Thymus (tissue), 11 donors: ENCODE data around the gene CCDC81. TPM values are rescaled to one million over a fixed set of nuclear protein-coding genes. Genes with fewer than 3 reads are reported as not detected.

Source experiments
- DNase-seq, 9 donors: peaks; one replicate each; pipeline ENCODE4 v3.0.0-alpha.2; 2013; ENCODE audit warnings: low spot score in 9 of 9, low read depth in 6 of 9, missing footprints in 1 of 9
- H3K27ac ChIP-seq, 2 donors: one replicate each; pipeline ENCODE4 v1.5.1; 2013; ENCODE audit warnings: control low read depth in 1 of 2, low read depth in 1 of 2, low read length in 1 of 2, mild to moderate bottlenecking in 1 of 2, moderate library complexity in 1 of 2
- H3K27me3 ChIP-seq, 2 donors: one replicate each; pipeline ENCODE4 v1.5.1; 2013; ENCODE audit warnings: low read length in 1 of 2; ENCODE audit not compliant: control insufficient read depth in 2 of 2, insufficient read depth in 1 of 2
- H3K36me3 ChIP-seq, 2 donors: one replicate each; pipeline ENCODE4 v1.5.1; 2013; ENCODE audit warnings: low read length in 1 of 2, mild to moderate bottlenecking in 1 of 2, moderate library complexity in 1 of 2; ENCODE audit not compliant: control insufficient read depth in 2 of 2, insufficient read depth in 2 of 2
- H3K4me1 ChIP-seq, 2 donors: one replicate each; pipeline ENCODE4 v1.5.1; 2013; ENCODE audit warnings: low read length in 2 of 2; ENCODE audit not compliant: control insufficient read depth in 2 of 2, insufficient read depth in 2 of 2
- H3K4me3 ChIP-seq, 2 donors: one replicate each; pipeline ENCODE4 v1.5.1; 2013; ENCODE audit warnings: low read length in 2 of 2, control low read depth in 1 of 2, mild to moderate bottlenecking in 1 of 2
- H3K9me3 ChIP-seq, 2 donors: one replicate each; pipeline ENCODE4 v1.5.1; 2013; ENCODE audit warnings: low read length in 1 of 2, mild to moderate bottlenecking in 1 of 2; ENCODE audit not compliant: control insufficient read depth in 2 of 2, insufficient read depth in 1 of 2
- WGBS: extraction: QIAGEN DNeasy Blood & Tissue Kit; methylation state at CpG from one replicate; pipeline ENCODE4 v1.1.7; 2013; 5-methylcytosine and 5-hydroxymethylcytosine counted together
- polyA plus RNA-seq: library from polyadenylated mRNA; stranded (reverse); fragments of 200-250 nt; gene quantifications from one replicate; pipeline ENCODE4 v1.2.3, GENCODE V29; 2013
- total RNA-seq: library from RNA; stranded (reverse); fragments of 120-200 nt; gene quantifications from one replicate; pipeline ENCODE4 v1.2.4, GENCODE V29; 2013
- donor health status: healthy.

Gene CCDC81
- total and polyA plus RNA-seq, 2 donors, result 0.52 to 0.84 TPM

GRCh38 chr11:86363424-86363823 is 11.3 kb upstream of the CCDC81 start:
- no peaks in the 10 kb centered on the region for H3K36me3 ChIP-seq
- H3K27ac ChIP-seq, result no peak overlapping the region
- DNase-seq, result no peak
- H3K4me1 ChIP-seq, result no peaks in the 10 kb centered on the region
- no peak overlapping the region for H3K4me3 ChIP-seq
- WGBS, result 98% methylated on average over 1 of the region's 1 CpG
- H3K9me3 ChIP-seq, result no peaks in the 10 kb centered on the region
- H3K27me3 ChIP-seq, result no peaks in the 10 kb centered on the region

GRCh38 chr11:86365546-86365945 is 9.1 kb upstream of the CCDC81 start:
- Histone ChIP-seq H3K4me3 (no peak overlapping the region), H3K4me1 (no peaks in the 10 kb centered on the region), H3K9me3 (no peaks in the 10 kb centered on the region), H3K27me3 (no peaks in the 10 kb centered on the region), H3K36me3 (no peaks in the 10 kb centered on the region), H3K27ac (no peak overlapping the region)
- no peak for DNase-seq
- 97% methylated on average over 2 of the region's 2 CpGs for WGBS

- Histone ChIP-seq H3K9me3 (no peaks in the 10 kb centered on the region), H3K27me3 (peaks cover 0 to 2% of the 10 kb centered on the region in 2 donors), H3K4me3 (no peak overlapping the region), H3K4me1 (peaks cover 0 to 4% of the 10 kb centered on the region in 2 donors), H3K27ac (no peak overlapping the region), H3K36me3 (no peaks in the 10 kb centered on the region)
- no peak for DNase-seq
- 97% methylated on average over 7 of the region's 7 CpGs for WGBS
Observed at GRCh38 chr11:86369668-86370067, 5.0 kb upstream of the CCDC81 start.

GRCh38 chr11:86370171-86370570 is 4.5 kb upstream of the CCDC81 start:
- Histone ChIP-seq H3K27me3 (peaks cover 0 to 7% of the 10 kb centered on the region in 2 donors), H3K36me3 (no peaks in the 10 kb centered on the region), H3K4me3 (no peak overlapping the region), H3K27ac (no peak overlapping the region), H3K9me3 (no peaks in the 10 kb centered on the region), H3K4me1 (peaks cover 0 to 4% of the 10 kb centered on the region in 2 donors)
- DNase-seq, result no peak
- WGBS, result 83% methylated on average over 4 of the region's 4 CpGs

- WGBS, result 69% methylated on average over 6 of the region's 6 CpGs
- Histone ChIP-seq H3K4me3 (no peak overlapping the region), H3K36me3 (no peaks in the 10 kb centered on the region), H3K27ac (no peak overlapping the region), H3K4me1 (peaks cover 0 to 4% of the 10 kb centered on the region in 2 donors), H3K27me3 (peaks cover 0 to 7% of the 10 kb centered on the region in 2 donors), H3K9me3 (no peaks in the 10 kb centered on the region)
- no peak for DNase-seq
Observed at GRCh38 chr11:86370922-86371594, 3.6 kb upstream of the CCDC81 start.

GRCh38 chr11:86372041-86372440 is 2.6 kb upstream of the CCDC81 start:
- WGBS, result 100% methylated on average over 1 of the region's 1 CpG
- Histone ChIP-seq H3K27ac (no peak overlapping the region), H3K4me1 (peaks cover 0 to 4% of the 10 kb centered on the region in 2 donors)

GRCh38 chr11:86372586-86372985 is 2.1 kb upstream of the CCDC81 start:
- no peak overlapping the region for H3K4me3 ChIP-seq
- H3K27me3 ChIP-seq, result peaks cover 0 to 7% of the 10 kb centered on the region in 2 donors
- no peak for DNase-seq
- no peak overlapping the region for H3K27ac ChIP-seq
- no peaks in the 10 kb centered on the region for H3K36me3 ChIP-seq
- peaks cover 0 to 4% of the 10 kb centered on the region in 2 donors for H3K4me1 ChIP-seq
- no peaks in the 10 kb centered on the region for H3K9me3 ChIP-seq

More at GRCh38 chr11:86372041-86372440, 2.6 kb upstream of the CCDC81 start:
- DNase-seq, result no peak
- no peaks in the 10 kb centered on the region for H3K36me3 ChIP-seq
- H3K4me3 ChIP-seq, result no peak overlapping the region
- H3K27me3 ChIP-seq, result peaks cover 0 to 7% of the 10 kb centered on the region in 2 donors
- no peaks in the 10 kb centered on the region for H3K9me3 ChIP-seq

GRCh38 chr11:86374069-86374468 is 618 bp upstream of the CCDC81 start:
- no peak for DNase-seq
- Histone ChIP-seq H3K27ac (no peak overlapping the region), H3K9me3 (no peaks in the 10 kb centered on the region), H3K4me3 (no peak overlapping the region), H3K27me3 (peaks cover 0 to 7% of the 10 kb centered on the region in 2 donors), H3K36me3 (no peaks in the 10 kb centered on the region), H3K4me1 (peaks cover 0 to 4% of the 10 kb centered on the region in 2 donors)
- whole genome bisulfite sequencing, result 41% methylated on average over 1 of the region's 1 CpG

GRCh38 chr11:86377972-86378371 is 3.3 kb downstream of the CCDC81 start:
- H3K36me3 ChIP-seq, result no peaks in the 10 kb centered on the region
- no peaks in the 10 kb centered on the region for H3K9me3 ChIP-seq
- H3K27ac ChIP-seq, result no peak overlapping the region
- no peak for DNase-seq
- H3K4me3 ChIP-seq, result no peak overlapping the region
- H3K4me1 ChIP-seq, result peaks cover 0 to 4% of the 10 kb centered on the region in 2 donors
- peaks cover 0 to 7% of the 10 kb centered on the region in 2 donors for H3K27me3 ChIP-seq
